ENCODE results near the gene SUGCT.
"Not testable (repeated sequence)": the region's sequence is repeated elsewhere in the genome, so short reads cannot be mapped to it uniquely, and the experiment has no call there.

GRCh38 chr7:40118201-40118600 is 16.6 kb upstream of the SUGCT start:
- TF ChIP-seq CTCF (IDR thresholded peaks at IDR 0.05; ENCODE audit: low read depth, low read length); EZH2phosphoT487 (IDR thresholded peaks at IDR 0.05; ENCODE audit: low read depth): not testable (repeated sequence)
